SK-MEL-5 (cell line): ENCODE results near the gene IMPG2. TPM values are rescaled to one million over a fixed set of nuclear protein-coding genes. Genes with fewer than 3 reads are reported as not detected.
A peak's percentile ranks its signal among the peaks of the same experiment; 100 is the strongest.

Experiments
- DNase-seq: peaks from one replicate; pipeline ENCODE4 v3.0.0-alpha.2; 2016; ENCODE audit warnings: low read depth, low spot score
- in situ Hi-C: cut with HindIII; loops from 2 replicates; pipeline ENCODE4 v1.10.0; 2016; ENCODE audit warnings: low sequenced_read_pairs, high pct_unique_total_duplicates, low pct_unique_long_range_greater_than_20kb
- total RNA-seq: library from RNA; depleted of rRNA; stranded (reverse); fragments of >200 nt; shearing (Covaris generic); gene quantifications from 2 replicates; pipeline ENCODE4 v1.2.3, GENCODE V29; 2014

The IMPG2 gene
- total RNA-seq, 1 experiment from 2014 or later: 0.03 TPM

DNA sequence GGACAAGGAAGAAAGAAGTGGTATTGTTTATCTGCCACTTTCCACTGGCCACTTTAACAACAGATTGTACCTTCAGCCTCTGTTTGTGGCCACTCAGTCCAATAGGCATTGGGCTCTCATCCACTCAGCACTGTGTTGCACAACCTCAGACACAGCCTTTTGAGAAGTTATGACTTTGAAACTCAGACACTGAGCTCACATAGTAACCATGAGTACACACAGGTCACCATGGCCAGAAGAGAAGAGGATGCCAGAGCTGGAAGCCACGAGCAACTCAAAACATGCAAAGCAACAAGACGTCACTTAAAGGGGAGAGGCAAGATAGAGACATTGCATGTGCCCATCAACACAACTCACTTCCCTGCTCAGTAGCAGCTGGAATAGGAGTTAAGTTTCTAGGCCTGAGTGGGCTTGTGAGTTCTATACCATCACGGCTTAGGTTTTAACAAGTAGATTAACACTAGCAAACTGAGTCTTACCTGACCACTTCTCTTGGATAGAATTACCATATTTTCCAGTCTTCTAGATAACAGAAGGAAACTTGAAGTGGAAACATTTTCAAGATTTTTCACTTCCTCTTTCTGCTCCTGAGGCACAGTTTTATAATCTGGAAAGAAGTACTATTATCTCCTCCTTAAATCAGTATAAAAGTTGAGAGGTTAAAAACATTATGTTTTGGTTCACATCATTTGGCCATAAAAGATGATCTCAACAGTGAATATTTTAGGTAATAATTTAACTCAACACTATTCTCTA, 103.5 kb downstream of the IMPG2 start:
- DNase-seq: no peak
- in situ Hi-C loops: no loop called here

DNA sequence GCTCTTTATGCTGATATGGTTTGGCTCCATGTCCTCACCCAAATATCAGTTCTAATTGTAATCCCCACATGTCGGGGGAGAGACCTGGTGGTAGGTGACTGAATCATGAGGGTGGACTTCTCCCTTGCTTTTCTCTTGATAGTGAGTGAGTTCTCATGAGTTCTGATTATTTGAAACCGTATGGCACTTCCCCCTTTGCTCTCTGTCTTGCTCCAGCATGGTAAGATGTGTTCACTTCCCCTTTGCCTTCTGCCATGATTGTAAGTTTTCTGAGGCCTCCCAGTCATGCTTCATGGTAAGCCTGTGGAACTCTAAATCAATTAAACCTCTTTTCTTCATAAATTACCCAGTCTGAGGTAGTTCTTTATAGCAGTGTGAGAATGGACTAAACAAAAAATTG, 107.6 kb downstream of the IMPG2 start:
- in situ Hi-C loops: no loop called here
- DNase-seq: no peak

DNA sequence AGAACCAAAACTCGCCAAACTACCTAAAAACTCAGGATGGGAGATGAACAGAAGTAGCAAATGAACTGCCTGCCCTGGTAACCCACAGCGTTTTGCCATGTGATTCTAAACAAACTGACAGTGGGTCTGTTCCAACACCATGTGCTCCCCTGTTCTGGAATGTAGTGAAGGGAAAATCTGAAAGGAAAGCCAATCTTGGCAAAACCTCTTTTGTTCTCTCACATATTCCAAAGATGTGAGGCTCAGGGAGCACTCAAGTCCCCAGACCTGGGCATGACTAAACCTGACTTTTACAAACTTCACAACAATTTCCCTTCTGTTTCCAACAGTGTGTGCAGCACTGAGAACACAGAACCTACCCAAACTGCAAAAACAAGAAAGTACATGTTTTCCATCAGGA, 116.1 kb downstream of the IMPG2 start:
- peak; percentile 24 for DNase-seq
- in situ Hi-C loops: no loop called here

DNA sequence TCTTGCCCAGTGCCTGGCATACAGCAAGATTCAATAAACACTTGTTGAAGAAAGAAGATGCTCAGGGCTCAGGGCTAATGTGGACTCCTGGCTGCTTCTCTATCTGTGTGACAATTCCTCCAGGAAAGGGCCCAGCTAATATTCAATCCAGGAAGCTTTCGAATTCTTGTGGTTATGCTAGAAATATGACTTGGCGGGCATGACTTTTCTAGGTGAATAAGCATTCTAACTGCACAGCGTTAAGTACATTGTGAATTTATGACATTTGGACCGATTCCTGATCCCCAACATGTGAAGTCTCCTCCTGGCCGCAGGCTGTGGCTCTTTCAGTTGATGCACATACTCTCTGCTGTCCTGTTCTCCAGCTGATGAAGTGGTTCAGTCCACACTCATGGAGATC, 117.0 kb downstream of the IMPG2 start:
- no peak for DNase-seq
- in situ Hi-C loops: no loop called here

DNA sequence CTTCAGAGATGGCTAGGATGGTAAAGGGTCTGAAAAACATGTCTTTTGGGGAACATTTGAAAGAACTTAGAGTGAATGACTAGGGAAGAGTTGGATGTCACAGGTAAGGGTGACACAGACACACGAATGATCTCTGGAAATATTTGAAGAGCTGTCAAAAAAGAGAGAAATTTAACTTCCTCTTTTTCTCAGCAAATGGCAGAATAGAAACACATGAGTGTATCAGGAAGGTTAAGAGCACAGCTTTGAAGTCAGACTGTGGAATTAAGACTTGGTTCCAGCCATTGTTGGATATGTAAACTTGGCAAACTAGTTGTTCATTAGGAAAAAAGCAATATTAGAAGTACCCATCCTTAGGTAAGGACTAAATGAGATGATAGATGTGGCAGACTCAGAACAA, 117.7 kb downstream of the IMPG2 start:
- in situ Hi-C loops: no loop called here

DNA sequence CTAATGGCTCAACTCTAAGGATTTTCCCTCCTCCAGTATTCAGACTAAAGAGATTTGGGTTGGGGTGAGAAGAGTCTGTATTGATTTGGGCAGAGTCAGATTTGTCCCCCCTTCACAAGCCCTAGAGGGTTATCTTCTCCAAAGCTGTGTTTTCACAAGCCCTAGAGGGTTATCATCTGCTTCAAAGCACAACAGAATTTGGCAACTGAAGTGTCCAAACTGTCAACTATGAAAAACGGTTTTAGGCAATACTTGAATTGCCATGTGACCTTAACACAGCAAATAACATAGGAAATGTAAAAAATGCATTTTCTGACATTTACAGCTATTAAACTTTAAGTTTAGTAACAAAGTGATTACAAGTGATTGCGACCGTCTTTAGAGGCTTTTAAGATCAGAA, 119.9 kb downstream of the IMPG2 start:
- no peak for DNase-seq
- in situ Hi-C loops: no loop called here

More for the DNA sequence above, 117.7 kb downstream of the IMPG2 start:
- no peak for DNase-seq

DNA sequence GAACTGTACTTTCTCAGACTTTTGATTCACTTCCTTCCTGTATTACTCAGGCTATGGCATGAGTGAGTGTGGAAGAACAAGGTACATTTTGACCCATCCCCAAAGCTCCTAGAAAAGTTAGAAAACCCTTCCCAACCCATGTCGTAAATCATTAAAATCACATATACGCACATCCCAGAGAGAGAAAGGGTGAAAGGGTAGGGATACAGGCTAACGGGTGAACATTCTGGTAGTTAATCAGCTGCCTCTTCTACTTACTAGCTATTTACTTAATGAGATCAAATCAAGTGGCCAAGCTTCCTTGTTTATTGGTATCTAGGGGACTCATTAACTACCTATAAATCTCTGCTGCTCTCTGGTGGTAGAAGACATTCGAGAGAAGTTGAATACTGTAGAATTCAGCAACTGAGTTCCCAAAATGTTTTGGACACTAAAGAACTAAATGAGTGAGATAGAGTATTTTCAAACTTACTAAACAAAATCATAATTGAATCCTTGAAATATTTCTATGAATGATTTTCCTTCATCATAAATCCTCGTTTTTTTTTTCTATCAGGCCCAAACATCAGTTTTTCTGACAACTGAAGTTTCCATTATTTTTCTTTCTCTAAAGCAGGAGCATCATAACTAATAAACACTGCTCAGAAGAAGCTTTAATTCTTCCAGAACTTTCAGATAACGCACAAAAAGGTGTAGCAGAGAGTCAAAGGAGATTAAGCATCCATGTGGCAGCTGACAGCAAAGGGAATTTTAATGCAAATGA, 124.2 kb downstream of the IMPG2 start:
- in situ Hi-C loops: no loop called here
- DNase-seq: peak; percentile 67

DNA sequence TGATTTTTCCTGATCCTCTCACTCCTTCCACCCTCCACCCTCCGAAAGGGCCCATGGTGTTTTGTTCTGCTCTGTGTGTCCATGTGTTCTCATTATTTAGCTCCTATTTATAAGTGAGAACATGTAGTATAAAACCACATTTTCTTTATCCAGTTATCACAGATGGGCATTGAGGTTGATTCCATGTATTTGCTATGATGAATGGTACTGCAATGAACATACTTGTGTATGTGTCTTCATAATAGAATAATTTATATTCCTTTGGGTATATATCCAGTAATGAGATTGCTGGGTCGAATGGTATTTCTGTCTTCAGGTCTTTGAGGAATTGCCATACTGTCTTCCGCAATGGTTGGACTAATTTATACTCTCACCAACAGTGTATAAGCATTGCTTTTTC, 126.0 kb downstream of the IMPG2 start:
- DNase-seq: no peak
- in situ Hi-C loops: no loop called here

DNA sequence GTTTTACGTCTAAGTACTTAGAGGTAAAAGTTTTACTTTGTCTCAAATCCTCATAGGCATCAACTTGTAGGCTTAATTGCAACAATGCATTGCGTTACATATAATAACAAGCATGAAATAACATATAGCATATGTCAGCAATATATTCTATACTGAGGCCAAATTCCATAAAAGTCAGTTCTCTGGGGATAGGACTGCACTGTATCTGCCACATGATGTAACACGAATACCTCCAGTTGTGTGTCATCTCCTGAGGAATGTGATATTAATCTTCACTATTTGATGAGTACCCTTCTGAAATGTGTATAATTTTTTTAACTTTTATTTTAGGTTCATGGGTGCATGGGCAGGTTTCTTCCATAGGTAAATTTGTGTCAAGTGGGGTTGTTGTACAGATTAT, 126.4 kb downstream of the IMPG2 start:
- DNase-seq: no peak
- in situ Hi-C loops: no loop called here

DNA sequence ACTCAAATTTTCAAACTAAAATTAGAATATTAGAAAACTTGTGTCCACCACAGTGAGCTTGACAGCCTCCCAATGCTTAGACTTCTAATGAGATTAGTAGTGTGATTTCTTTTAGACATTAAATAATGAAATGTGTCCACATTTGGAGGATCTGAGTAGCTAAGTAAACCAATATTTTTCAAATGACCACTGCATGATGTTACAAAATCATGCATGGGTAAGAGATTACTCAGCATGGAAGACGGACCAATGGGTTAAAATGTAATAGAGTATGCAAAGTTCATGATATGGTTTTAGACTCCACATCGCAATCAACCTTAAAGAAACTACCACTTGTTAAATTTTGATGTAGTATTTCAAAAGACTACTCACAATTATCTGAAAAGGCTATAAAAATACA, 130.6 kb downstream of the IMPG2 start:
- no peak for DNase-seq
- in situ Hi-C loops: no loop called here

DNA sequence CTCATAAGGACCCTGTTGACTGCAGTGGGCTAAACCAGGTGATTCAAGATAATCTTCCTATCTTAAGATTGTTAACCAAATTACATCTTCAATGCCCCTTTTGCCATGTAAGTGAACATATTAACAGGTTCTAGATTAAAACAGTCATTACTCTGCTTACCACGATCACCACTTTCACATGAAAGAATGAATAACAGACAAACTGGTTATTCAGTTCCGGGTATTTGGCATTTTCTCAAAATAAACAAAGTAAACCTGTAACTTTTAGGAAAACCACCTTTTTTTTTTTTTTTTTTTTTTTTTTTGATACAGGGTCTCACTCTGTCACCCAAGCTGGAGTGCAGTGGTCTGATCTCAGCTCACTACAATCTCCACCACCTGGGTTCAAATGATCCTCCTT, 131.2 kb downstream of the IMPG2 start:
- in situ Hi-C loops: no loop called here
- DNase-seq: no peak

DNA sequence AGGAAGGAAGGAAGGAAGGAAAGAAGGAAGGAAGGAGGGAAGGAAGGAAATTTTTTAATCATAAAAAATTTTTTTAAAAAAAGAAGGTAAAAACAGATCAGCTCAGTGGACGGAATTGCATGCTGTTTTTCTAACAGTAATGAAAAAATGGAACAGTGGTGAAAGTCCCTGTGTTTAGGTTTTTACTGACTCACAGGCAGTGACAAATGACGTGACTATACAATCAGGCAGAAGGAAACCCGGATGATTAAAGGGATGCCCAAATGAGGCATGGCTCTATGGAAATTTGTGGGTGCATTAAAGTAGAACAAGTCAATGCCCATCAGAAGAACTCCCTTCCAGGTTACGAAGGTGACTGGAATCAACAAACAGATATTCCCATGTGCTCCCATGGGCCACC, 135.0 kb downstream of the IMPG2 start:
- in situ Hi-C loops: no loop called here
- DNase-seq: no peak

DNA sequence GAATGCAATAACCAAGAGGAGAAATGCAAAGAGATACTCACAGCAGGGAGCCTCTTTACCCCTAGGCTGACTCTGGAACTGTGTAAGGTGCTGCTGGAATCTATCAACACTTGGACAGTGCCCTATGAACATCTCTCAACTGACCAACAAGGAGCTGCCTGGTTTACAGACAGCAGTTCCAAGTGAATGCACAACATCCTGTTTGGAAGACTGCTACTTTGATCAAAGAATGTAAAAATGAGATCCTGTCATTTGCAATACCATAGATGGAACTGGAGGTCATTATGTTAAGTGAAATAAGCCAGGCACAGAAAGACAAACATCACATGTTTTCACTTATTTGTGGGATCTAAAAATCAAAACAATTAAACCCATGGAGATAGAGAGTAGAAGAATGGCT, 136.3 kb downstream of the IMPG2 start:
- in situ Hi-C loops: no loop called here
- no peak for DNase-seq

DNA sequence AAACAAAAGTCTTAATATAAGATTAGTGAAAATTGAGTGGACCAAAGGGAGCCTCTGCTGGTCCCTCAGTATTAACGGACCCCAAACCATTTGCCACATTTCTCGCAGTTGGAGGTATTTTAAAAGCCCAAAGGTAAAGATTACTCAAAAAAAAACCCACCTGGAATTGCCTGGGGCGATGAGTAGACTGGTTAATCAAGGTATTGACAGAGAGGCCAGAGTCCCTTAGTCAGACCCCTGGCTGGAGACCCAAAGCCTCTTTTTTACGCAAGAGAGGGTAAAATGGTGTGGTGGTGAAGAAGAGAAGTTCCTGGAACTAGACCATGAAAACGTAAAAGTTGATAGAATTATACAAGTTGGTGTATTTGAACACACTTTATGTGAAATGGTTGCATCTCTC, 137.2 kb downstream of the IMPG2 start:
- no peak for DNase-seq
- in situ Hi-C loops: no loop called here

DNA sequence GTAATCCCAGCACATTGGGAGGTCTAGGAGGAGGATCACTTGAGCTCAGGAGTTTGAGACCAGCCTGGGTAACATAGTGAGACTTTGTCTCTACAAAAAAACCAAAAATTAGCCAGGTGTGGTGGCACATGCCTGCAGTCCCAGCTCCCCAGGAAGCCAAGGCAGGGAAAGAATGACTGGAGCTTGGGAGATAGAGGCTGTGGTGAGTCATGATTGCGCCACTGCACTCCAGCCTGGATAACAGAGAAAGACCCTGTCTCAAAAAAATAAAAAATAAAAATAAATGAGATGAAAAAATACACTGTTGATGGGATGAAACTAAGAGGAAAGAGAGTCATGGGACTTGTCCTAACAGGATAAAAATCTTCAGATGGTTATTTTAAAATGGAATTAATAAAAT, 137.6 kb downstream of the IMPG2 start:
- in situ Hi-C loops: no loop called here
- no peak for DNase-seq

DNA sequence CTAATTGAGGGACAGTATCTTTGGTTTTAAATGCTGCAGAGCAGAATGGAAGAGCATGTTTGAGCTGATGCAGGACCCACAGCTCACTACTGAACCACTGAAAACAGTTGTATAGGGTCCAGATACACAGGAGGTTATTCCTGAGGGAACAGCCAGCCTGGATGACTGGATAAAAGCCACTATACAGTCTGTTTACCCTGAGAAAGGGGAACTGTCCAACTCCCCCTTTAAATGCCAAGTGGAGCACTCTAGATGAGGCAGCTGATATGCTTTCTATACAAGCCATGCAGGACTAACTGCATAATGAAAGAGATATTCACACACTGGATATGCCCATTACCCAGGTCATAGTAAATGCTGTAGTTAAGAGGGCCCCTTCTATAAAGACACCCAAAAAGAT, 138.6 kb downstream of the IMPG2 start:
- in situ Hi-C loops: no loop called here
- DNase-seq: no peak

DNA sequence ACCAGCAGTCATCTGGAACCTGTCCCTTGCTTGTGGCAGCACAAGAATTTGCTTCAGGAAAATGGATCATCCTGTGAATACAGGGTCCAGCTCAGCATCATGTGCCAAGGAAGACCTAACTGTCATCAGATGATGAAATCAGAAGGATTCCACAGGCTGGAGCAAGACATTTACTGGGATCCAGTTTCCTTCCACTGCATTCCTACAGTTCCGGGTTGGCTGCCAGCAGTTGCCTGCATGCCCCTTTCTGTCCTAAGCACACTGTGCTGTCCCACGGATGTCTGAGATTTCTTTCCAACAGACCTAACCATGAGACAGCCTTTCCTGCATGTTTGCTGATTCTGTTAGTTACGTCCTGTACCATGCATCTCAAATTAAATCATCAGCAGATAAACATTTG, 140.7 kb downstream of the IMPG2 start:
- DNase-seq: no peak
- in situ Hi-C loops: no loop called here

DNA sequence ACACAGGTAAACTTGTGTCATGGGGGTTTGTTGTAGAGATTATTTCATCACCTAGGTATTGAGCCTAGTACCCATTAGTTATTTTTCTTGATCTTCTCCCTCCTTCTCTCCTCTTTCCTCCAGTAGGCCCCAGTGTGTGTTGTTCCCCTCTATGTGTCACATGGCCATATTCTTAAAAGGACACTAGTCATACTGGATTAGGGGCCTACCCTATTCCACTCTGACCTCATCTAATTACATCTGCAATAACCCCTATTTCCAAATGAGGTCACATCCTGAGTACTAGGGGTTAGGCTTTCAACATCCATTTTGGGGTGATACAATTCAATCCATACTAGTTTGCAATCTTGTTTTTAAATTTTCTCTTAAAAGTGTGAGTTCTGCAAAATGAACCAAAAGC, 142.8 kb downstream of the IMPG2 start:
- in situ Hi-C loops: no loop called here
- no peak for DNase-seq
